Kidney epithelial cell (primary cell): ENCODE results near the gene GSTA3. TPM values are rescaled to one million over a fixed set of nuclear protein-coding genes. Genes with fewer than 3 reads are reported as not detected.
"Not testable (repeated sequence)": the region's sequence is repeated elsewhere in the genome, so short reads cannot be mapped to it uniquely, and the experiment has no call there.

ENCODE experiments used
- DNase-seq: peaks from one replicate; pipeline ENCODE4 v3.0.0-alpha.2; 2010; ENCODE audit warnings: low read depth
- H3K27me3 ChIP-seq: 2 replicates; pipeline ENCODE4 v1.6.0; 2011; ENCODE audit warnings: low read length; ENCODE audit not compliant: control insufficient read depth, insufficient read depth
- H3K36me3 ChIP-seq: 2 replicates; pipeline ENCODE4 v1.5.1; 2011; ENCODE audit warnings: low read length; ENCODE audit not compliant: control insufficient read depth, insufficient read depth
- H3K4me3 ChIP-seq: 2 replicates; pipeline ENCODE4 v1.5.1; 2011; ENCODE audit warnings: low read depth, mild to moderate bottlenecking, control low read depth, low read length
- CTCF ChIP-seq: IDR thresholded peaks from 2 replicates; pipeline ENCODE4 v1.5.1; 2011; ENCODE audit warnings: mild to moderate bottlenecking, moderate library complexity, low read length, control low read depth, inconsistent platforms; ENCODE audit not compliant: insufficient read depth, poor library complexity, severe bottlenecking
- total RNA-seq: library from RNA; depleted of rRNA; stranded (reverse); fragments of >200 nt; gene quantifications from 2 replicates; pipeline ENCODE4 v1.2.3, GENCODE V29; 2015

GSTA3 gene
- total RNA-seq, 1 donor from 2014 or later, result not detected

GRCh38 chr6:52881662-52881995 is 27.9 kb downstream of the GSTA3 start:
- Histone ChIP-seq H3K27me3 (no peaks in the 10 kb centered on the region), H3K36me3 (no peaks in the 10 kb centered on the region), H3K4me3 (no peak overlapping the region)
- TF ChIP-seq CTCF, result no peak
- no peak for DNase-seq

DNA sequence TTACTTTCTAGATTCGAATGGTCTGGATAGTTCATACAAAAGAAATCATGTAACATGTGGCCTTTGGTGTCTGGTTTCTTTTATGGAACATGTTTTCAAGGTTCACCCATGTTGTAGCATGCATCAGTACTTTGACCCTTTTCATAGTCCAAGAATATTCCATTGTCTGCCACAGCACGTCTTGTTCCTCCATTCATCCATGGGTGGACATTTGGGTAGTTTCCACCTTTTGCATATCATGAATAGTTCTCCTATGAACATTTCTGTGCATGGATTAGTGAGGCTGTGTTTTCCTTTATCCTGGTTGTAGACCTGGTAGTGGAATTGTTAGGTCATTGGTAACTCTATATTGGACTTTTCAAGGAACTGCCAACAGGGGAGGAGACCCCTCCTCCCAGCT is 31.7 kb downstream of the GSTA3 start:
- Histone ChIP-seq H3K4me3 (no peak overlapping the region), H3K36me3 (no peaks in the 10 kb centered on the region), H3K27me3 (no peaks in the 10 kb centered on the region)
- no peak for TF ChIP-seq CTCF
- no peak for DNase-seq

DNA sequence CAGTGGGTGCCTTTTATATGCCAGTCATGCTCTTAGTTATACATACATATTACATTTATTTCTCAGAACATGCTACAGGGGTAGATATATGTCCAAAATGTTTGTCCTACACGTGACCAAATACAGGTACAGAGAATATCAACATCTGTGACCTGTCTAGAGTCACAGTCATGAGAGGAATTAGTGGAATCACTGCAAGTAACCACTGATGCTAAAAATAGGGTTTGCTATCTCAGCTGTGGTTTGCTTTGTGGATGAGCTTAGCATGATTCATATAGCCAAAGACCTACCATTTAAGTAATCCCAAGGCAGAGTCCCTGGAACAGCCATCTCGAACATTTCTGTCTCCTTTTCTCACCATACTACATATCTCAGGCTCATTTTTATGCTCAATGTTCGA is 32.3 kb downstream of the GSTA3 start:
- H3K36me3 ChIP-seq, result no peaks in the 10 kb centered on the region
- TF ChIP-seq CTCF, result no peak
- peak; percentile 81 for DNase-seq
- no peaks in the 10 kb centered on the region for H3K27me3 ChIP-seq
- no peak overlapping the region for H3K4me3 ChIP-seq

DNA sequence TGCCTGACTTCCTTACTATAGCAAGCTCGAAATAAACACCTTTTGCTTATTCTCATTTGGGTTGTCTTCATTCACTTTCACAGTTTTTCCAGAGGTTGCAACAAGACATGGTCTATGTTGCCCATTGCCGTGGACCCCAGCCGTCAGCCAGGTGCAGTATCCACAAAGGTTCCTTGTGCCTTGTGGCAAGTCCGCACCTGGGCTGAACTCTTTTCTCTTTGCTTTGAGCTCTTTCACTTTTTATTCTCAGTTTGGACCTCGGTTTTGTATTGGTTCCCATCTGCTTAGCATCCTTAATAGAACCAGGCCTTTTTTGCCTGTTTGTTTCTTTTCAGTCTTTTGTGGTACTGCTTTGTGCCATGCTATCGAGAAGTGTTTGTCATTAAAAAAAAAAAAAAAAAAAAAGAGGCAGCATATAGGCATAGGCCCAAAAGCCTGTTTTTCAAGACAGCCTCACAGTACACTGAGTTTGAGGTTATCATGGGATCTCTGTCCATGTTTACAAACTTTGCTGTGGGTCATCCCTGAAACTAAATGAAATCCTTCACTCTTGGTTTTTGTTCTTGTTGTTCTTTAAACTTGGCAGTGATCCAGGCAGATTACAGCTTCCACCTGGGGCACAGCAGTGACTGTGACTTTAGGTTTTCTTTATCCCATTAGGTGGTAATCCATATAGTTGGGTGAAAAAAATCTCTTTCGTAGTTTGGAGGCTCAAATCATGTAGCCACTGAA is 33.3 kb downstream of the GSTA3 start:
- no peaks in the 10 kb centered on the region for H3K27me3 ChIP-seq
- H3K4me3 ChIP-seq, result no peak overlapping the region
- no peak for TF ChIP-seq CTCF
- no peak for DNase-seq
- H3K36me3 ChIP-seq, result no peaks in the 10 kb centered on the region

DNA sequence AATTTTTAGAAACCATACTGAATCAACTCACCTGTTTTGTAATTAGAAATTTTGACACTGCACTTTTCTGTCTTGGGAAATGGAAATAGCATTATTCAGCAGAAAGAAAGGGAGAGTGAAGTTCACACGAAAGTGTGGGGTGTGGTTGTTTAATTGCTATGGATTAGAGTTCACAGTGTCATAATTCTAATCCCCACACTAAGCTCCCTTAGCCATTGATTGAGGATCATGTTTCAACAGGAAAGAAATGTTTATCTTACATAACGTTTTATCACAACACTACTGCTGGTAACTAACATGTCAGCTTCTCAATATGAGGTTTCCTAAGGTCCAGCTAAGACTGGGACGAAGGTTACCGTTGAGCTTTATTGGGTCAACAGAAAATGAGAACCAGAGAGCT is 37.5 kb downstream of the GSTA3 start:
- Histone ChIP-seq H3K36me3 (no peaks in the 10 kb centered on the region), H3K27me3 (no peaks in the 10 kb centered on the region), H3K4me3 (no peak overlapping the region)
- no peak for DNase-seq
- TF ChIP-seq CTCF, result no peak

GRCh38 chr6:52871621-52872020 is 37.9 kb downstream of the GSTA3 start:
- Histone ChIP-seq H3K36me3 (no peaks in the 10 kb centered on the region), H3K4me3 (no peak overlapping the region), H3K27me3 (no peaks in the 10 kb centered on the region)
- DNase-seq, result no peak
- no peak for TF ChIP-seq CTCF

DNA sequence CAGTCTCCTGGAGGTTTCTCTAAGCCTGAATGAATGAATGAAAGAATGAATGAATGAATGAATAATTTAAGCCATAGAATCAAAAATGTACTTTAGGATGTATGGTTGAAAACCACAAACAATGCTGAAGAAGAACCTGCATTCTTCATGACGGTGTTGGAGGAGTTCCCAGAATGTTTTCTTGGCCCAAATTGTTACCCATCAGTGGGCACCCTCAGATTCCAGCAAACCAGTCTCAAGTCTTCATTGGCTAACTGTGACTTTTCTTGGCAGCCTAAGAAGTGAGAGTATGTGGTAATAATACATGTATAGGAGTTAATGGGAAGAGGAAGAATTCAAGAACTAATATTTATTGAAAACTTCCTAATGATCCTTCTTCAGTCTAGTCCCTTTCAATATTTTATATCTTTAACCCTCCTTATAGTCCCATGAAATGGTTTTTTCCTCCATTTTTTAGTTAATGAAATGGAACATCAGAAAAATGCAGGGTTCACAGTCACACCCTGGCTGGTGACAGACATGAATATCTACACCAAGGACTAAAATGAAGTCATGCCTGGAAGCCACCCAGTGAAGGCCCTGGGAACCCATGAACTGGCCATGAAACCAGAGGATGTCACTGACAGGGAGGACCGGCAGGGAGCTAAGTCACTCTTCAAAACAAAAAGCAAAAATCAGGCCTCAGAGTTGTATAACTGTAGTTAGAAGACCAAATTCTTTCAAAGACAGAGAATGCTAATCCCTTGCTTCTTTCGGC is 39.0 kb downstream of the GSTA3 start:
- not testable (repeated sequence) for DNase-seq, H3K4me3 ChIP-seq, H3K27me3 ChIP-seq, H3K36me3 ChIP-seq

GRCh38 chr6:52868899-52869298 is 40.6 kb downstream of the GSTA3 start:
- H3K36me3 ChIP-seq, H3K4me3 ChIP-seq, DNase-seq, H3K27me3 ChIP-seq: not testable (repeated sequence)
